HEK293T (cell line): Measurements from ENCODE around the gene SLC1A4.

ENCODE experiments used
- CTBP1 ChIP-seq: fragments of 450-650 bp; IDR thresholded peaks from 2 replicates; pipeline ENCODE4 v1.6.1; 2016; ENCODE audit warnings: borderline replicate concordance
- FOXA1 ChIP-seq: fragments of 450-650 bp; IDR thresholded peaks from 2 replicates; pipeline ENCODE4 v1.6.1; 2016; ENCODE audit warnings: mild to moderate bottlenecking
- FOXK2 ChIP-seq: fragments of 450-650 bp; IDR thresholded peaks from 2 replicates; pipeline ENCODE4 v1.6.1; 2016; ENCODE audit warnings: mild to moderate bottlenecking
- HDGF ChIP-seq: fragments of 450-650 bp; IDR thresholded peaks from 2 replicates; pipeline ENCODE4 v1.6.1; 2017; ENCODE audit warnings: antibody characterized with exemption, borderline replicate concordance
- L3MBTL2 ChIP-seq: fragments of 450-650 bp; conservative IDR thresholded peaks from 2 replicates; pipeline ENCODE4 v1.6.1; 2016; ENCODE audit warnings: mild to moderate bottlenecking
- NFRKB ChIP-seq: fragments of 450-650 bp; IDR thresholded peaks from 2 replicates; pipeline ENCODE4 v1.6.1; 2016; ENCODE audit warnings: mild to moderate bottlenecking, moderate library complexity
- SP1 ChIP-seq: fragments of 450-650 bp; IDR thresholded peaks from 2 replicates; pipeline ENCODE4 v1.6.1; 2017
- SUZ12 ChIP-seq: fragments of 450-650 bp; IDR thresholded peaks from 2 replicates; pipeline ENCODE4 v1.6.1; 2016; ENCODE audit warnings: mild to moderate bottlenecking
- TARDBP ChIP-seq: fragments of 450-650 bp; IDR thresholded peaks from 2 replicates; pipeline ENCODE4 v1.6.1; 2016

GRCh38 chr2:64970495-64970894 is 18.7 kb upstream of the SLC1A4 start:
- no peak for TF ChIP-seq CTBP1
- TF ChIP-seq NFRKB, result no peak
- no peak for TF ChIP-seq L3MBTL2
- no peak for TF ChIP-seq SP1
- TF ChIP-seq FOXK2, result no peak
- TF ChIP-seq FOXA1, result no peak
- no peak for TF ChIP-seq SUZ12
- TF ChIP-seq TARDBP, result no peak
- no peak for TF ChIP-seq HDGF
